ENCODE results near the gene LSAMP. TPM values are rescaled to one million over a fixed set of nuclear protein-coding genes. Genes with fewer than 3 reads are reported as not detected.
A peak's percentile ranks its signal among the peaks of the same experiment; 100 is the strongest.

Gene LSAMP
- total and polyA plus RNA-seq, 2 experiments from 2014 or later: 2.0 to 2.9 TPM

GRCh38 chr3:115857518-115858136 is 587.7 kb downstream of the LSAMP start:
- Histone ChIP-seq H2AFZ (no peak overlapping the region), H3F3A (replicated peaks; ENCODE audit: low read depth) (no peaks in the 10 kb centered on the region; the same call in 1 of the 2 replicates), H3K4me1 (ENCODE audit: insufficient read depth) (peaks cover 50% of the 10 kb centered on the region), H3K4me3 (no peak overlapping the region), H3K27me3 (ENCODE audit: insufficient read depth) (no peaks in the 10 kb centered on the region), H3K79me2 (replicated peaks; ENCODE audit: insufficient read depth) (no peaks in the 10 kb centered on the region), H3K9me2 (ENCODE audit: insufficient read depth) (no peaks in the 10 kb centered on the region; the same call in 1 of the 2 replicates), H3K36me3 (ENCODE audit: insufficient read depth) (no peaks in the 10 kb centered on the region), H3K4me2 (peak overlapping the region; percentile 33), H4K20me1 (replicated peaks; ENCODE audit: insufficient read depth) (no peaks in the 10 kb centered on the region), H3K27ac (ENCODE audit: low read depth) (no peak overlapping the region)
- TF ChIP-seq POLR2AphosphoS5 (IDR thresholded peaks at IDR 0.05; ENCODE audit: low read depth): no peak
- TF ChIP-seq EZH2 (IDR thresholded peaks at IDR 0.05; ENCODE audit: low read depth, unreplicated experiment): no peak
- no peak for TF ChIP-seq NANOG (IDR thresholded peaks at IDR 0.05; ENCODE audit: borderline replicate concordance)
- TF ChIP-seq ETS1 (IDR thresholded peaks at IDR 0.05): no peak
- TF ChIP-seq JUNB (IDR thresholded peaks at IDR 0.05; ENCODE audit: unreplicated experiment): no peak
- TF ChIP-seq ZNF114 (CRISPR knock-in tag; IDR thresholded peaks at IDR 0.05): no peak
- no peak for TF ChIP-seq CREB1 (CRISPR knock-in tag; IDR thresholded peaks at IDR 0.05; ENCODE audit: low read depth)
- no peak for TF ChIP-seq STAT1 (IDR thresholded peaks at IDR 0.05; ENCODE audit: unreplicated experiment)
- TF ChIP-seq, protein P1, sequence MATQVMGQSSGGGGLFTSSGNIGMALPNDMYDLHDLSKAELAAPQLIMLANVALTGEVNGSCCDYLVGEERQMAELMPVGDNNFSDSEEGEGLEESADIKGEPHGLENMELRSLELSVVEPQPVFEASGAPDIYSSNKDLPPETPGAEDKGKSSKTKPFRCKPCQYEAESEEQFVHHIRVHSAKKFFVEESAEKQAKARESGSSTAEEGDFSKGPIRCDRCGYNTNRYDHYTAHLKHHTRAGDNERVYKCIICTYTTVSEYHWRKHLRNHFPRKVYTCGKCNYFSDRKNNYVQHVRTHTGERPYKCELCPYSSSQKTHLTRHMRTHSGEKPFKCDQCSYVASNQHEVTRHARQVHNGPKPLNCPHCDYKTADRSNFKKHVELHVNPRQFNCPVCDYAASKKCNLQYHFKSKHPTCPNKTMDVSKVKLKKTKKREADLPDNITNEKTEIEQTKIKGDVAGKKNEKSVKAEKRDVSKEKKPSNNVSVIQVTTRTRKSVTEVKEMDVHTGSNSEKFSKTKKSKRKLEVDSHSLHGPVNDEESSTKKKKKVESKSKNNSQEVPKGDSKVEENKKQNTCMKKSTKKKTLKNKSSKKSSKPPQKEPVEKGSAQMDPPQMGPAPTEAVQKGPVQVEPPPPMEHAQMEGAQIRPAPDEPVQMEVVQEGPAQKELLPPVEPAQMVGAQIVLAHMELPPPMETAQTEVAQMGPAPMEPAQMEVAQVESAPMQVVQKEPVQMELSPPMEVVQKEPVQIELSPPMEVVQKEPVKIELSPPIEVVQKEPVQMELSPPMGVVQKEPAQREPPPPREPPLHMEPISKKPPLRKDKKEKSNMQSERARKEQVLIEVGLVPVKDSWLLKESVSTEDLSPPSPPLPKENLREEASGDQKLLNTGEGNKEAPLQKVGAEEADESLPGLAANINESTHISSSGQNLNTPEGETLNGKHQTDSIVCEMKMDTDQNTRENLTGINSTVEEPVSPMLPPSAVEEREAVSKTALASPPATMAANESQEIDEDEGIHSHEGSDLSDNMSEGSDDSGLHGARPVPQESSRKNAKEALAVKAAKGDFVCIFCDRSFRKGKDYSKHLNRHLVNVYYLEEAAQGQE (IDR thresholded peaks at IDR 0.05; ENCODE audit: unreplicated experiment): no peak
- TF ChIP-seq ZNF462 (CRISPR knock-in tag; IDR thresholded peaks at IDR 0.05): no peak
- no peak for TF ChIP-seq ZNF331 (CRISPR knock-in tag; IDR thresholded peaks at IDR 0.05; ENCODE audit: low read depth)
- TF ChIP-seq EZH2phosphoT487 (IDR thresholded peaks at IDR 0.05; ENCODE audit: unreplicated experiment): no peak
- TF ChIP-seq, protein P2, sequence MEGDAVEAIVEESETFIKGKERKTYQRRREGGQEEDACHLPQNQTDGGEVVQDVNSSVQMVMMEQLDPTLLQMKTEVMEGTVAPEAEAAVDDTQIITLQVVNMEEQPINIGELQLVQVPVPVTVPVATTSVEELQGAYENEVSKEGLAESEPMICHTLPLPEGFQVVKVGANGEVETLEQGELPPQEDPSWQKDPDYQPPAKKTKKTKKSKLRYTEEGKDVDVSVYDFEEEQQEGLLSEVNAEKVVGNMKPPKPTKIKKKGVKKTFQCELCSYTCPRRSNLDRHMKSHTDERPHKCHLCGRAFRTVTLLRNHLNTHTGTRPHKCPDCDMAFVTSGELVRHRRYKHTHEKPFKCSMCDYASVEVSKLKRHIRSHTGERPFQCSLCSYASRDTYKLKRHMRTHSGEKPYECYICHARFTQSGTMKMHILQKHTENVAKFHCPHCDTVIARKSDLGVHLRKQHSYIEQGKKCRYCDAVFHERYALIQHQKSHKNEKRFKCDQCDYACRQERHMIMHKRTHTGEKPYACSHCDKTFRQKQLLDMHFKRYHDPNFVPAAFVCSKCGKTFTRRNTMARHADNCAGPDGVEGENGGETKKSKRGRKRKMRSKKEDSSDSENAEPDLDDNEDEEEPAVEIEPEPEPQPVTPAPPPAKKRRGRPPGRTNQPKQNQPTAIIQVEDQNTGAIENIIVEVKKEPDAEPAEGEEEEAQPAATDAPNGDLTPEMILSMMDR (conservative IDR thresholded peaks at IDR 0.05; ENCODE audit: low read depth in 2 of 2): no peak
- DNase-seq (ENCODE audit: low spot score) (no peak), ATAC-seq (no peak)
- peak overlapping the region; percentile 50; the same call in 1 of the 2 replicates for H3K27ac Mint-ChIP-seq
- no peaks in the 10 kb centered on the region for H3K36me3 Mint-ChIP-seq (ENCODE audit: low read depth)
- H3K9me3 Mint-ChIP-seq: no peaks in the 10 kb centered on the region
- H3K27me3 Mint-ChIP-seq (ENCODE audit: insufficient read depth, low read depth, poor library complexity): peaks cover 1% of the 10 kb centered on the region
- H3K4me3 Mint-ChIP-seq: no peak overlapping the region
- H3K4me1 Mint-ChIP-seq: peaks cover 56% of the 10 kb centered on the region
